Measurements from ENCODE around the gene MOCS1.

MOCS1 gene

GRCh38 chr6:39885691-39886090, 48.6 kb downstream of the MOCS1 start:
- H3K4me1 ChIP-seq (ENCODE audit: control insufficient read depth, low read depth, low read length), result no peaks in the 10 kb centered on the region
- no peak overlapping the region for H3K27ac ChIP-seq (ENCODE audit: low read length)
- no peaks in the 10 kb centered on the region for H3K27me3 ChIP-seq (ENCODE audit: control insufficient read depth, insufficient read depth, low read length)

GRCh38 chr6:39884696-39885095, 49.6 kb downstream of the MOCS1 start:
- Histone ChIP-seq H3K36me3 (ENCODE audit: control insufficient read depth, low read depth, low read length) (no peaks in the 10 kb centered on the region), H3K4me1 (ENCODE audit: control insufficient read depth, low read depth, low read length) (no peaks in the 10 kb centered on the region), H3K27ac (ENCODE audit: low read length) (no peak overlapping the region), H3K27me3 (ENCODE audit: control insufficient read depth, insufficient read depth, low read length) (no peaks in the 10 kb centered on the region), H3K9ac (ENCODE audit: low read length) (no peak overlapping the region), H3K9me3 (ENCODE audit: control insufficient read depth, low read depth, low read length) (no peaks in the 10 kb centered on the region), H3K4me3 (ENCODE audit: low read length) (no peak overlapping the region)

More at GRCh38 chr6:39885691-39886090, 48.6 kb downstream of the MOCS1 start:
- no peak overlapping the region for H3K4me3 ChIP-seq (ENCODE audit: low read length)
- H3K9me3 ChIP-seq (ENCODE audit: control insufficient read depth, low read depth, low read length), result no peaks in the 10 kb centered on the region
- H3K9ac ChIP-seq (ENCODE audit: low read length), result no peak overlapping the region
- H3K36me3 ChIP-seq (ENCODE audit: control insufficient read depth, low read depth, low read length), result no peaks in the 10 kb centered on the region

GRCh38 chr6:39882531-39882899, 51.7 kb downstream of the MOCS1 start:
- Histone ChIP-seq H3K4me3 (ENCODE audit: low read length) (no peak overlapping the region), H3K9ac (ENCODE audit: low read length) (no peak overlapping the region), H3K27me3 (ENCODE audit: control insufficient read depth, insufficient read depth, low read length) (no peaks in the 10 kb centered on the region), H3K27ac (ENCODE audit: low read length) (no peak overlapping the region), H3K36me3 (ENCODE audit: control insufficient read depth, low read depth, low read length) (no peaks in the 10 kb centered on the region), H3K4me1 (ENCODE audit: control insufficient read depth, low read depth, low read length) (no peaks in the 10 kb centered on the region), H3K9me3 (ENCODE audit: control insufficient read depth, low read depth, low read length) (no peaks in the 10 kb centered on the region)

GRCh38 chr6:39881851-39882530, 52.3 kb downstream of the MOCS1 start:
- Histone ChIP-seq H3K9ac (ENCODE audit: low read length) (no peak overlapping the region), H3K27me3 (ENCODE audit: control insufficient read depth, insufficient read depth, low read length) (no peaks in the 10 kb centered on the region), H3K27ac (ENCODE audit: low read length) (no peak overlapping the region), H3K36me3 (ENCODE audit: control insufficient read depth, low read depth, low read length) (no peaks in the 10 kb centered on the region), H3K9me3 (ENCODE audit: control insufficient read depth, low read depth, low read length) (no peaks in the 10 kb centered on the region), H3K4me1 (ENCODE audit: control insufficient read depth, low read depth, low read length) (no peaks in the 10 kb centered on the region), H3K4me3 (ENCODE audit: low read length) (no peak overlapping the region)

GRCh38 chr6:39880594-39880993, 53.7 kb downstream of the MOCS1 start:
- no peaks in the 10 kb centered on the region for H3K4me1 ChIP-seq (ENCODE audit: control insufficient read depth, low read depth, low read length)

GRCh38 chr6:39879535-39879934, 54.7 kb downstream of the MOCS1 start:
- H3K27me3 ChIP-seq (ENCODE audit: control insufficient read depth, insufficient read depth, low read length), result no peaks in the 10 kb centered on the region
- no peak overlapping the region for H3K9ac ChIP-seq (ENCODE audit: low read length)
- no peaks in the 10 kb centered on the region for H3K4me1 ChIP-seq (ENCODE audit: control insufficient read depth, low read depth, low read length)
- H3K9me3 ChIP-seq (ENCODE audit: control insufficient read depth, low read depth, low read length), result no peaks in the 10 kb centered on the region
- H3K36me3 ChIP-seq (ENCODE audit: control insufficient read depth, low read depth, low read length), result no peaks in the 10 kb centered on the region
- no peak overlapping the region for H3K27ac ChIP-seq (ENCODE audit: low read length)
- H3K4me3 ChIP-seq (ENCODE audit: low read length), result no peak overlapping the region

More at GRCh38 chr6:39880594-39880993, 53.7 kb downstream of the MOCS1 start:
- no peak overlapping the region for H3K27ac ChIP-seq (ENCODE audit: low read length)
- no peak overlapping the region for H3K4me3 ChIP-seq (ENCODE audit: low read length)
- H3K27me3 ChIP-seq (ENCODE audit: control insufficient read depth, insufficient read depth, low read length), result no peaks in the 10 kb centered on the region
- H3K9ac ChIP-seq (ENCODE audit: low read length), result no peak overlapping the region
- H3K9me3 ChIP-seq (ENCODE audit: control insufficient read depth, low read depth, low read length), result no peaks in the 10 kb centered on the region
- no peaks in the 10 kb centered on the region for H3K36me3 ChIP-seq (ENCODE audit: control insufficient read depth, low read depth, low read length)

GRCh38 chr6:39876826-39877225, 57.4 kb downstream of the MOCS1 start:
- no peak overlapping the region for H3K27ac ChIP-seq (ENCODE audit: low read length)
- no peak overlapping the region for H3K4me3 ChIP-seq (ENCODE audit: low read length)
- no peaks in the 10 kb centered on the region for H3K9me3 ChIP-seq (ENCODE audit: control insufficient read depth, low read depth, low read length)
- no peaks in the 10 kb centered on the region for H3K27me3 ChIP-seq (ENCODE audit: control insufficient read depth, insufficient read depth, low read length)
- no peaks in the 10 kb centered on the region for H3K36me3 ChIP-seq (ENCODE audit: control insufficient read depth, low read depth, low read length)
- no peak overlapping the region for H3K9ac ChIP-seq (ENCODE audit: low read length)
- H3K4me1 ChIP-seq (ENCODE audit: control insufficient read depth, low read depth, low read length), result no peaks in the 10 kb centered on the region

GRCh38 chr6:39876111-39876510, 58.2 kb downstream of the MOCS1 start:
- H3K4me3 ChIP-seq (ENCODE audit: low read length), result no peak overlapping the region
- H3K9me3 ChIP-seq (ENCODE audit: control insufficient read depth, low read depth, low read length), result no peaks in the 10 kb centered on the region
- H3K27ac ChIP-seq (ENCODE audit: low read length), result no peak overlapping the region
- H3K27me3 ChIP-seq (ENCODE audit: control insufficient read depth, insufficient read depth, low read length), result no peaks in the 10 kb centered on the region
- H3K4me1 ChIP-seq (ENCODE audit: control insufficient read depth, low read depth, low read length), result no peaks in the 10 kb centered on the region
- H3K9ac ChIP-seq (ENCODE audit: low read length), result no peak overlapping the region
- H3K36me3 ChIP-seq (ENCODE audit: control insufficient read depth, low read depth, low read length), result no peaks in the 10 kb centered on the region

- no peaks in the 10 kb centered on the region for H3K27me3 ChIP-seq (ENCODE audit: control insufficient read depth, insufficient read depth, low read length)
- H3K4me3 ChIP-seq (ENCODE audit: low read length), result no peak overlapping the region
These were observed 60.8 kb downstream of the MOCS1 start for GRCh38 chr6:39873439-39873838.

GRCh38 chr6:39870950-39871349, 63.3 kb downstream of the MOCS1 start:
- H3K27me3 ChIP-seq (ENCODE audit: control insufficient read depth, insufficient read depth, low read length), result no peaks in the 10 kb centered on the region
- H3K9me3 ChIP-seq (ENCODE audit: control insufficient read depth, low read depth, low read length), result no peaks in the 10 kb centered on the region
- no peak overlapping the region for H3K4me3 ChIP-seq (ENCODE audit: low read length)
- peaks cover 8% of the 10 kb centered on the region for H3K4me1 ChIP-seq (ENCODE audit: control insufficient read depth, low read depth, low read length)
- H3K9ac ChIP-seq (ENCODE audit: low read length), result no peak overlapping the region
- no peaks in the 10 kb centered on the region for H3K36me3 ChIP-seq (ENCODE audit: control insufficient read depth, low read depth, low read length)
- no peak overlapping the region for H3K27ac ChIP-seq (ENCODE audit: low read length)

More at GRCh38 chr6:39873439-39873838, 60.8 kb downstream of the MOCS1 start:
- H3K27ac ChIP-seq (ENCODE audit: low read length), result no peak overlapping the region
- H3K9ac ChIP-seq (ENCODE audit: low read length), result no peak overlapping the region
- H3K36me3 ChIP-seq (ENCODE audit: control insufficient read depth, low read depth, low read length), result no peaks in the 10 kb centered on the region
- H3K4me1 ChIP-seq (ENCODE audit: control insufficient read depth, low read depth, low read length), result no peaks in the 10 kb centered on the region
- H3K9me3 ChIP-seq (ENCODE audit: control insufficient read depth, low read depth, low read length), result no peaks in the 10 kb centered on the region

- no peak overlapping the region for H3K4me3 ChIP-seq (ENCODE audit: low read length)
- no peak overlapping the region for H3K27ac ChIP-seq (ENCODE audit: low read length)
- no peak overlapping the region for H3K9ac ChIP-seq (ENCODE audit: low read length)
- no peaks in the 10 kb centered on the region for H3K27me3 ChIP-seq (ENCODE audit: control insufficient read depth, insufficient read depth, low read length)
- H3K4me1 ChIP-seq (ENCODE audit: control insufficient read depth, low read depth, low read length), result peaks cover 8% of the 10 kb centered on the region
- H3K36me3 ChIP-seq (ENCODE audit: control insufficient read depth, low read depth, low read length), result no peaks in the 10 kb centered on the region
- no peaks in the 10 kb centered on the region for H3K9me3 ChIP-seq (ENCODE audit: control insufficient read depth, low read depth, low read length)
These were observed 66.7 kb downstream of the MOCS1 start for GRCh38 chr6:39867592-39867991.

All from iPS-18a (cell line).